Measurements from ENCODE around the gene ANKRD34C. TPM values are rescaled to one million over a fixed set of nuclear protein-coding genes. Genes with fewer than 3 reads are reported as not detected.

Gene ANKRD34C
- total RNA-seq, result not detected
- not detected for polyA plus RNA-seq

DNA sequence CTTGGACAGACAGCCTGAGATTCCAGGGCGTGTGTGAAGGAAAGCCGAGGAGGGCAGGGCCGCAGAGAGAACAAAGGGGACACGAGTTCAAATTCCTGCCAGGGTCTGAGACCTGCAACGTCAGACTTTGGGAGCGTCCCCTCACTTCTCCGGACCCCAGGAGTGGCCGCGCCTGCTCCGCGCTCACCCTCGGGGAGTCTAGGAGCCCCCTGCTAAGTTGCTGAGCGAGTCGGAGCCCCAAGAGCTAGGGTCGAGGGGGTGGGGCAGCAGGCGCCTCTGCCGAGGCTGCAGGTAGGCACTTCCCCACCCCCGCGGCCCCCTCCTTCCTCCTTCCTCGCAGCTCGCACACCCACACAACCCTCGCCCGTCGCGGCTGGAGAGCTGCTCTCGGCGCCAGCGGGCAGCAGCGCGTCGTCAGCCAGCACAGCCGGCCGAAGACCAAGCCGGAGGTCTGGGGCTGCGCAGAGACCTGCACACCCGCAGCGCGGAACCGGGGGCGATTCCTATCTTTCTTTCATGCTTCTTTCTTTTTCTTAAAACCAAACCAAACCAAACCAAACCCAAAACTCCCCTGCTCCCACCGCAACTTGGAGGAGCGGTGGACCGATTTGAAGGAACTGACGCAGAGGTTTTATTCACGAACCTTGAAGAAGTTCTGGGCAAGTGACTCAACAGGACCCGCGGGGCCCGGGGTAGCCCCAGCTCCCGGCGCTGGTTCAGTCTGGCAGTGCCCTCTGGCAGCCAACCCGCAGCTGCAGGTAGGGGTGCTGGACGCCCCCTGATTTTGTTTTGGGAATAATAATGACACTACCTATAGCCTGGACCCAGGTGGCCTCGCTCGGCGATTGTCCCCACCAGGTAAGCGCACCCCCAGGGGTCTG lies at the start of gene ANKRD34C:
TSS of gene ANKRD34C (plus strand) at position 352 of the 881 bp plus-strand sequence. CDS start 10,563 bp downstream, outside the sequence.
- Histone ChIP-seq H3K4me3 (ENCODE audit: low read depth, low read length) (no peak within 1 kb of the TSS), H3K4me1 (ENCODE audit: insufficient read depth) (no peaks in the 10 kb centered on the region), H3K27ac (ENCODE audit: low read depth) (no peak within 1 kb of the TSS), H3K36me3 (ENCODE audit: insufficient read depth) (no peaks in the 10 kb centered on the region)
- 8% methylated on average over 56 of the region's 56 CpGs for WGBS
- DNase-seq (ENCODE audit: extremely low spot score), result no peak

GRCh38 chr15:79233236-79233635 lies 49.3 kb upstream of the ANKRD34C start:
- DNase-seq (ENCODE audit: extremely low spot score), result no peak

GRCh38 chr15:79240036-79240435 lies 42.5 kb upstream of the ANKRD34C start:
- no peak for DNase-seq (ENCODE audit: extremely low spot score)
- H3K4me3 ChIP-seq (ENCODE audit: low read depth, low read length), result no peak overlapping the region
- H3K27ac ChIP-seq (ENCODE audit: low read depth), result no peak overlapping the region
- 75% methylated on average over 3 of the region's 3 CpGs for WGBS
- H3K4me1 ChIP-seq (ENCODE audit: insufficient read depth), result no peaks in the 10 kb centered on the region
- H3K36me3 ChIP-seq (ENCODE audit: insufficient read depth), result no peaks in the 10 kb centered on the region

More at GRCh38 chr15:79233236-79233635, 49.3 kb upstream of the ANKRD34C start:
- 60% methylated on average over 6 of the region's 6 CpGs for WGBS
- no peaks in the 10 kb centered on the region for H3K36me3 ChIP-seq (ENCODE audit: insufficient read depth)
- H3K27ac ChIP-seq (ENCODE audit: low read depth), result no peak overlapping the region
- H3K4me3 ChIP-seq (ENCODE audit: low read depth, low read length), result no peak overlapping the region
- H3K4me1 ChIP-seq (ENCODE audit: insufficient read depth), result no peaks in the 10 kb centered on the region

DNA sequence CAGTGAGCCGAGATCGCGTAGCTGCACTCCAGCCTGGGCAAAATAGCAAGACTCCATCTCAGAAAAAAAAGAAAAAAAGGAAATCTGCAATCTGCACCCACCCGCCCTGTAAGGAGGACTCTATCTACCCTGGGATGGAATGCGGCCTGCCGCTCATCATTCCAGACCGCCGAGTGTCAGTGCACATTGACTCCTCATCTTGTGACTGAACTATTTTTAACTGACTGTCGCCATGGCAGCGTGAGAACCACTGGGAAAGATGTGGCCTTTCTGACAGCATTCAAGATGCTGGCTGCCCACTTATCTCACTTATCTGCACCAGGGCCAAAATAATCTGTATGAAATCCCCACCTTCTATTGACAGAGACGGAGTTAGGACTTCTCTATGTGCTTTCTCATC lies 38.8 kb upstream of the ANKRD34C start:
- Histone ChIP-seq H3K4me1 (ENCODE audit: insufficient read depth) (no peaks in the 10 kb centered on the region), H3K27ac (ENCODE audit: low read depth) (no peak overlapping the region), H3K4me3 (ENCODE audit: low read depth, low read length) (no peak overlapping the region), H3K36me3 (ENCODE audit: insufficient read depth) (no peaks in the 10 kb centered on the region)
- WGBS, result 76% methylated on average over 11 of the region's 11 CpGs
- no peak for DNase-seq (ENCODE audit: extremely low spot score)

DNA sequence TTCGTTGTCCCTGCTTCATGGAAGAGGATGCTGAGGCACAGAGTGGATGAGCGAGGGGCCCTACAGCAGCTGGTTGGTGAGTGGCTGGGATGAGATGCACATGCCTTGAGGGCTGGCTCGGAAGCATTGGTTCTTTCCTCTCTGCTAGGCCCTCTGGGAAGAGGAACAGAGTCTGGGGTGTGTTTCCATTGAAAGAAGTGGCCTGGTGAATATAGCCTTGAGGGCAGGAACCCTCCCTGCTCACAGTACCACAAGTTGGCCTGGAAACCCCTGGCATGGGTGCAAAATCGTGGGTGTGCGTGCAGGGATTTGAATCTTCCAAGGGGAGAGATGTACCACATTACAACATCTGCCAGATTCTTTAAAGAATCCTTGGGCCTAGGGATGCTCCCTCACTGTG lies 37.6 kb upstream of the ANKRD34C start:
- 71% methylated on average over 5 of the region's 5 CpGs for WGBS
- Histone ChIP-seq H3K27ac (ENCODE audit: low read depth) (no peak overlapping the region), H3K36me3 (ENCODE audit: insufficient read depth) (no peaks in the 10 kb centered on the region), H3K4me3 (ENCODE audit: low read depth, low read length) (no peak overlapping the region), H3K4me1 (ENCODE audit: insufficient read depth) (no peaks in the 10 kb centered on the region)
- no peak for DNase-seq (ENCODE audit: extremely low spot score)

DNA sequence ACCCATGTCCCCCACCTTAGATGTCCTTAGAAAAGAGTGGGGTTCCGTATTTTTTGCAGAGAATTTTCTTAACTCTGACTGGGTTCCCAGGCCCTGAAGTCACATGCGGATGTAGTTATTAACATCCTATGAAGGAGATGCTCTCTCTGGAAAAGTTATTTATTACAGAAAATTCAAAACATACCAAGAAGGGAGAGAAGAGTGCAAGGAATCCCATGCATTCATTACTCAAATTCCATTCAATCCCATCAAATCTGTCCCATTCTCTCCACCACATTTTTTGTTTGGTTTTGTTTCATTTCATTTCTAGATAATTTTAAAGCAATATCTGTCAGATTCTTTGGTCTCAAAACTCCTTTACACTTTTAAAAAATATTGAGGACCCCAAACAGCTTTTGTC lies 34.3 kb upstream of the ANKRD34C start:
- WGBS, result 53% methylated on average over 2 of the region's 2 CpGs
- no peaks in the 10 kb centered on the region for H3K36me3 ChIP-seq (ENCODE audit: insufficient read depth)
- DNase-seq (ENCODE audit: extremely low spot score), result no peak

DNA sequence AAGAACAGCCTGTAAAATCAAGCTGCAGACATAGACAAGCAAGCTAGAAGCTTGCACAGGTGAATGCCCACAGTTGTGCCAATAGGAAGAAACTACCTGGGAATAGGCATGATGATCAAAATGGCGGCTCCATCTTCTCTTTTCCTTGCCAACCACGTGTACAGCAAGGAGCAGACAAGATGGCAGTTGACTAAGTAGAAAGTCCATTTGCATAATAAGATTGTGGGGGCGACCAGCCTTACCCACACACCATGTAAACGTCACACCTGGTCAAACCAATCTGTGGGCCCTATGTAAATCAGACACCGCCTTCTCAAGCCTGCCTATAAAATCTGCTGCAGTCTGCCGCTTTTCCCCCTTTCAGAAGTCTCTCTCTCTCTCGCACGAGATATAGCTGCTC lies 25.1 kb upstream of the ANKRD34C start:
- 65% methylated on average over 8 of the region's 8 CpGs for WGBS
- no peak overlapping the region for H3K4me3 ChIP-seq (ENCODE audit: low read depth, low read length)
- DNase-seq (ENCODE audit: extremely low spot score), result no peak

More for the DNA sequence above, 34.3 kb upstream of the ANKRD34C start:
- H3K4me3 ChIP-seq (ENCODE audit: low read depth, low read length), result no peak overlapping the region
- no peak overlapping the region for H3K27ac ChIP-seq (ENCODE audit: low read depth)
- H3K4me1 ChIP-seq (ENCODE audit: insufficient read depth), result no peaks in the 10 kb centered on the region

DNA sequence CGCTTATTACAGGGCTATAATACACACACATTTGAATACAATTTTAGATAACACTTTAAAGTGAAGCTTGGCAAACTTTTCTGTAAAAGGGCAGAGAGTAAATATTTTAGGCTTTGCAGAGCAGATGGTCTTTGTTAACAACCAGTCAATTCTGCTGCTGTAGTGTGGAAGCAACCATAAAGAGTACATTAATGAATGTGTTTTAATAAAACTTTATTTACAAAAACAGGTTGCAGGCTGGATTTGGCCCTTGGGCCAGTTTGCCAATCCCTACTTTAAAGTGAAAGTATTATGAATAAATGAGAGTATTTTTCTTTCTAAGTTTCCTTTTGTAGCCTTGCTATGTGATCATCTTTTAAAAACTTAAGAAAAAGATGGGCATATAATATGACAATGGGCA lies 20.7 kb upstream of the ANKRD34C start:
- no peak for DNase-seq (ENCODE audit: extremely low spot score)
- whole genome bisulfite sequencing, result 84% methylated on average over 1 of the region's 1 CpG
- Histone ChIP-seq H3K36me3 (ENCODE audit: insufficient read depth) (no peaks in the 10 kb centered on the region), H3K4me3 (ENCODE audit: low read depth, low read length) (no peak overlapping the region), H3K4me1 (ENCODE audit: insufficient read depth) (no peaks in the 10 kb centered on the region), H3K27ac (ENCODE audit: low read depth) (no peak overlapping the region)

More for the DNA sequence above, 25.1 kb upstream of the ANKRD34C start:
- Histone ChIP-seq H3K4me1 (ENCODE audit: insufficient read depth) (no peaks in the 10 kb centered on the region), H3K36me3 (ENCODE audit: insufficient read depth) (no peaks in the 10 kb centered on the region), H3K27ac (ENCODE audit: low read depth) (no peak overlapping the region)

DNA sequence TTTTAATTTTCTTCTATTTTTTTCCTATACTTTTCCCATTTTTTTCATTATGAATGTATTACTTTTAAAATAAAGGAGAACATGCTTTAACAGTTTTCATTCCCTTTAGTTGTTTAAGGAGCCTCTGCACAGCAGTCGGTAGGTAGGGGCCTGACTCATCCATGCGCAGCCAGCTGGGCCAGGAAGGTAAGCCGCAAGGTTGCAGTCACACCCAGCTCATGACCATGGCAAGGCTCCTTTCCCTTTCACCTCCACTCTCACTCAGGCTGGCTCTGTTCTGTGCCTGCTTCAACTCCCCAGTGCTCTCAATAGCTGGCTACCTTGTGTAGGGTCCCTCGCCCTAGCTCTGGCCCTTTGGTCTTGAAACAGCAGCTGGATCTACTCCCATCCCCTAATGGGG lies 17.4 kb upstream of the ANKRD34C start:
- Histone ChIP-seq H3K4me1 (ENCODE audit: insufficient read depth) (no peaks in the 10 kb centered on the region), H3K4me3 (ENCODE audit: low read depth, low read length) (no peak overlapping the region), H3K36me3 (ENCODE audit: insufficient read depth) (no peaks in the 10 kb centered on the region), H3K27ac (ENCODE audit: low read depth) (no peak overlapping the region)
- WGBS, result 79% methylated on average over 4 of the region's 4 CpGs
- DNase-seq (ENCODE audit: extremely low spot score), result no peak

DNA sequence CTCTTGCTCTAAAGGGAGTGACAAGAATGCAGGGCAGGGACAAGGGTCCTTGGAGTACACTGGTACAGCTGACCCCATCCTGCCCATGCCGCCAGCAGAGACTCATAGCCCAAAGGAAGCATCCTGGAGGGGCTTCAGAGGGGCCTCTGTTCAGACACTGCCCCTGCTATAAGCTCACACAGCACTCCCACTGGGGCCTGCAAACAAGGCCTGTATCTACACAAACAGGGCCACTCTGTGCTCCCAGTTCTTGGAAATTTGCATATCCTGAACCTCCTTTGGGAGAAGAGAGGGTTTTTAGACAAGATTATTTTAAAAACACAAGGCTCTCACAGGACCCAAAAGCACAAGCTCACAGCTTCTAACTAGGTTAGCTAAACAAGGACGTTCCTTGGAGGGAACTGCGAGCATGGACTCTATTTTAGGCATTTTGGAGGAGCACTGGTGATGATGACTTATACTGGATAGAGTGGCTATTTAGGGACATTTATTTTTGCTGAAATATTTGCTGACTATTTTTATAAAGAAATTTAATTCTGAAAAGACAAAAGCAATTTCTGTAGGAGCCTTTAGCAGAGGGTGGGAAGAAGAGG lies 16.4 kb upstream of the ANKRD34C start:
- DNase-seq (ENCODE audit: extremely low spot score), result no peak
- WGBS, result 69% methylated on average over 3 of the region's 3 CpGs
- Histone ChIP-seq H3K27ac (ENCODE audit: low read depth) (no peak overlapping the region), H3K4me3 (ENCODE audit: low read depth, low read length) (no peak overlapping the region), H3K4me1 (ENCODE audit: insufficient read depth) (no peaks in the 10 kb centered on the region), H3K36me3 (ENCODE audit: insufficient read depth) (no peaks in the 10 kb centered on the region)

DNA sequence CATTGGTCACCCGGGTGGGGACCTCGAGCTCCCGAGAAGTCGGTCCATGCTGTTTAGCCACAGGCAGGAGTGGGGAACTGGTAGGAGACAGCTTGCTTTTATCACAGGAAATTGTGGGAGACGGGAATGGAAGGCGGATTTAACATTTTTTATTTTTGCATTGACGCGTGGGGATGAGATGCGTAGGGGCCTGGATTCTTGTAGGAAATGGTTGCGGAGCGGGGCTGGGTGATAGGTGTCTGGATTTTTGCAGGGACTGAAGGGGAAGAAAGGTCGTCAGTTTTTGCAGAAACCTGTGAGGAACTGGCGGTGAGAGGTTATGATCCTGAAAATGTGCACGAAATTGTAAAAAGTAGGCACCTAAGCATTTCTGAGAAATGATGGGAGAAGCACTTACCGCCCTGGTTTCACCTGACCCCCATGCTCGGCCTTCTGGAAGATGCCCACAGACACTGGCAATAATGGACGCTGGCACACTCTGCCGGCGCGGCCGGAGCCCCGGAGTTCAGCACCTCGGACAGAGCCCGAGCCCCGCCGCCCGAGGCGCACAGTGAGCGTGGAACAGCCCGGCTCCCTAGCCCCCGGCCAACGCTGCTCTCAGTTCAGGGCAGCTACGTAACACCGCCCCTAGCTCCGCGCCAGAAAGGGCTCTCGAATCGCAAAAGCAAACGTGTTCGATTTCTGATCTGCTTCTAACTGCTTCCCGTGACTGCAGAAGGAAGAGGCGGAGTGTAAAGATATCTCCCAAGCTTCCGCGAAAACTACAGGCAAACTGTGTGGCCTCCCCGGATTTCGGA lies 928 bp downstream of the ANKRD34C start:
- DNase-seq (ENCODE audit: extremely low spot score), result no peak
- 11% methylated on average over 46 of the region's 46 CpGs for WGBS
- Histone ChIP-seq H3K4me1 (ENCODE audit: insufficient read depth) (no peaks in the 10 kb centered on the region), H3K36me3 (ENCODE audit: insufficient read depth) (no peaks in the 10 kb centered on the region), H3K27ac (ENCODE audit: low read depth) (no peak overlapping the region), H3K4me3 (ENCODE audit: low read depth, low read length) (no peak overlapping the region)

GRCh38 chr15:79290642-79291275 lies 8.2 kb downstream of the ANKRD34C start:
- Histone ChIP-seq H3K4me3 (ENCODE audit: low read depth, low read length) (no peak overlapping the region), H3K36me3 (ENCODE audit: insufficient read depth) (no peaks in the 10 kb centered on the region), H3K4me1 (ENCODE audit: insufficient read depth) (no peaks in the 10 kb centered on the region), H3K27ac (ENCODE audit: low read depth) (no peak overlapping the region)
- DNase-seq (ENCODE audit: extremely low spot score), result no peak
- 77% methylated on average over 6 of the region's 6 CpGs for WGBS

GRCh38 chr15:79292011-79292410 lies 9.5 kb downstream of the ANKRD34C start:
- 86% methylated on average over 4 of the region's 4 CpGs for WGBS
- no peak overlapping the region for H3K4me3 ChIP-seq (ENCODE audit: low read depth, low read length)
- no peak for DNase-seq (ENCODE audit: extremely low spot score)
- H3K4me1 ChIP-seq (ENCODE audit: insufficient read depth), result no peaks in the 10 kb centered on the region
- no peaks in the 10 kb centered on the region for H3K36me3 ChIP-seq (ENCODE audit: insufficient read depth)
- no peak overlapping the region for H3K27ac ChIP-seq (ENCODE audit: low read depth)

All from urinary bladder (tissue), 4 donors.